ENCODE measurements around the gene KCNQ1. TPM values are rescaled to one million over a fixed set of nuclear protein-coding genes. Genes with fewer than 3 reads are reported as not detected.

KCNQ1 gene
- total RNA-seq, 1 experiment from 2014 or later: 9.2 TPM

DNA sequence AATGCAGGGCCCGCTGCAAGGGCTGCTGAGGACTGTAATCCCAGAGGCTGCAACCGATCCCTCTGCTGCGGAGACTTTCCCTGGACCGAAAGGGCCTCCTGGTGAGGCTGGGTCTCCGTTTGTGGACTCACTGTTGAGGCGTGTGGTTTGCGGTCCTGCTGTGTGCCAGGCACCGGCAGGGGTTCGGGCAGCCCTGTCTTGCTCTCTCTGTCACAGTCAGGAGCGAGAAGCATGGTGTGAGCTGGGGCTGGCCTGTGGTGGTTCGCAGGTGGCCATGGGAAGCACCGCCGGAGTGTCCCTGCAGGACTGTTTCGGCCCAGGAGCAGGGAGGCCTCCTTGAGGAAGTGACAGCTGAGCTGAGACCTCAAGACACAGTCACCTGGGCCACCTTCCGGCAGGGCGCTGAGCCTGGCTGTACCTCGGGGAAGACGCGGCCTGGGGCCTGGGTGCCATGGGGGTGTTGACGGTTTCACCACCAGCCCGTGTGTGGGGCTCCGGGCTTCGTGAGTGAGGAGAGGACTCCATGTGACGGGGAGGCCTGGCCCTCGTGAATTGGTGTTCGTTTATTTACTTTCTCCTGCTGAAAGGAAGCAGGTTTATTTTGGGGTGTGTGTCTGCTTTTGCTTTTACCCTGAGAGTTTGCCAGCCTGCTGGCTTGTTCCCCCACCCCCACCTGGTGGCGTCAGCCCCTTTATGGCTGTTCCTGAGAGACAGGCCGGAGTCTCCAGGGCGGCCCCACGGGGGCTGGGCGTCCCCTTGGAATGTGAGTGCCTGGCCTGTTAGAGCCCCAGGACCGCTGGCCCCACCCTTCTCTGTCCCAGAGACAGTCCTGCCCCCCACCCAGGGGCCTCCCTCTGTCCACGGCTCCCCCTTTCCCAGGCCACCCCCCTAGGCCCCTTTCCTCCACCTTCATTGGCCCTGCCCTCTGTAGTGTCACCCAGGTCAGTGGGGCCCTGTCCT is 132.5 kb downstream of the KCNQ1 start:
- no peaks in the 10 kb centered on the region for H3K9me3 Mint-ChIP-seq (ENCODE audit: low read depth, unreplicated experiment)
- intact Hi-C loops (cut with micrococcal nuclease; ENCODE audit: unreplicated experiment): no loop called here
- DNase-seq: no peak
- TF ChIP-seq, protein P1, sequence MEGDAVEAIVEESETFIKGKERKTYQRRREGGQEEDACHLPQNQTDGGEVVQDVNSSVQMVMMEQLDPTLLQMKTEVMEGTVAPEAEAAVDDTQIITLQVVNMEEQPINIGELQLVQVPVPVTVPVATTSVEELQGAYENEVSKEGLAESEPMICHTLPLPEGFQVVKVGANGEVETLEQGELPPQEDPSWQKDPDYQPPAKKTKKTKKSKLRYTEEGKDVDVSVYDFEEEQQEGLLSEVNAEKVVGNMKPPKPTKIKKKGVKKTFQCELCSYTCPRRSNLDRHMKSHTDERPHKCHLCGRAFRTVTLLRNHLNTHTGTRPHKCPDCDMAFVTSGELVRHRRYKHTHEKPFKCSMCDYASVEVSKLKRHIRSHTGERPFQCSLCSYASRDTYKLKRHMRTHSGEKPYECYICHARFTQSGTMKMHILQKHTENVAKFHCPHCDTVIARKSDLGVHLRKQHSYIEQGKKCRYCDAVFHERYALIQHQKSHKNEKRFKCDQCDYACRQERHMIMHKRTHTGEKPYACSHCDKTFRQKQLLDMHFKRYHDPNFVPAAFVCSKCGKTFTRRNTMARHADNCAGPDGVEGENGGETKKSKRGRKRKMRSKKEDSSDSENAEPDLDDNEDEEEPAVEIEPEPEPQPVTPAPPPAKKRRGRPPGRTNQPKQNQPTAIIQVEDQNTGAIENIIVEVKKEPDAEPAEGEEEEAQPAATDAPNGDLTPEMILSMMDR (IDR thresholded peaks at IDR 0.05; ENCODE audit: unreplicated experiment): no peak
- H3K4me1 Mint-ChIP-seq (ENCODE audit: low read depth, unreplicated experiment): no peaks in the 10 kb centered on the region
- CTCF ChIA-PET: no interaction called here
- H3K4me3 Mint-ChIP-seq (ENCODE audit: low read depth, unreplicated experiment): no peak overlapping the region
- no peaks in the 10 kb centered on the region for H3K27me3 Mint-ChIP-seq (ENCODE audit: unreplicated experiment)
- no peaks in the 10 kb centered on the region for H3K36me3 Mint-ChIP-seq (ENCODE audit: insufficient read depth, unreplicated experiment)
- H3K27ac Mint-ChIP-seq (ENCODE audit: unreplicated experiment): no peak overlapping the region
- BruUV-seq (replicated peaks): no TSS peak

- no peaks in the 10 kb centered on the region for H3K9me3 Mint-ChIP-seq (ENCODE audit: low read depth, unreplicated experiment)
- no peak for DNase-seq
- TF ChIP-seq, protein P1 (IDR thresholded peaks at IDR 0.05; ENCODE audit: unreplicated experiment): no peak
- H3K36me3 Mint-ChIP-seq (ENCODE audit: insufficient read depth, unreplicated experiment): no peaks in the 10 kb centered on the region
- intact Hi-C loops (cut with micrococcal nuclease; ENCODE audit: unreplicated experiment): no loop called here
- H3K27me3 Mint-ChIP-seq (ENCODE audit: unreplicated experiment): no peaks in the 10 kb centered on the region
- CTCF ChIA-PET: no interaction called here
- H3K4me3 Mint-ChIP-seq (ENCODE audit: low read depth, unreplicated experiment): no peak overlapping the region
- no peaks in the 10 kb centered on the region for H3K4me1 Mint-ChIP-seq (ENCODE audit: low read depth, unreplicated experiment)
- BruUV-seq (replicated peaks): no TSS peak
- no peak overlapping the region for H3K27ac Mint-ChIP-seq (ENCODE audit: unreplicated experiment)
Measured at GRCh38 chr11:2577991-2578928, 133.5 kb downstream of the KCNQ1 start.

DNA sequence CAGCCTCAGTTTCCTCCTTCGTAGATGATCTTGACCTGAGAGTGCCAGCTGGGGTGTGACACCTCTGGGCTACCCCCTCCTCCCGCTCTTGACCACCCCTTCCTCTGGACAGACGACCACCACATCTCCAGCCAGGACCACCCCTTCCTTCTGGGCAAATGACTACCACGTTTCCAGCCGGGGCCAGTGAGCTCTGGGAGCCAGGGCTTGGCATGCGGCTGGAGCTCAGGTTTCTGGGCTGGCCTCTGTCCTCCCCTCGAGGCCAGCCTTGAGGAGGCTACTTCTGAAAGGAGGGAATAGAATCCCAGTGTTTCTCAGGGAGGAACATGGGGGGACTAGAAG is 134.1 kb downstream of the KCNQ1 start:
- DNase-seq: no peak
- H3K27me3 Mint-ChIP-seq (ENCODE audit: unreplicated experiment): no peaks in the 10 kb centered on the region
- no TSS peak for BruUV-seq (replicated peaks)
- CTCF ChIA-PET: interaction anchor here (0.6 kb wide), 1 partner anchor 376 kb away, joined by 4 read pairs; no protein-coding TSS in a partner anchor
- H3K4me1 Mint-ChIP-seq (ENCODE audit: low read depth, unreplicated experiment): no peaks in the 10 kb centered on the region
- TF ChIP-seq, protein P1 (IDR thresholded peaks at IDR 0.05; ENCODE audit: unreplicated experiment): no peak
- no peaks in the 10 kb centered on the region for H3K36me3 Mint-ChIP-seq (ENCODE audit: insufficient read depth, unreplicated experiment)
- intact Hi-C loops (cut with micrococcal nuclease; ENCODE audit: unreplicated experiment): no loop called here
- no peaks in the 10 kb centered on the region for H3K9me3 Mint-ChIP-seq (ENCODE audit: low read depth, unreplicated experiment)
- H3K27ac Mint-ChIP-seq (ENCODE audit: unreplicated experiment): no peak overlapping the region
- no peak overlapping the region for H3K4me3 Mint-ChIP-seq (ENCODE audit: low read depth, unreplicated experiment)

GRCh38 chr11:2579315-2580060 is 134.7 kb downstream of the KCNQ1 start:
- no TSS peak for BruUV-seq (replicated peaks)
- CTCF ChIA-PET: interaction anchor here (0.6 kb wide), 1 partner anchor 377 kb away, joined by 4 read pairs; no protein-coding TSS in a partner anchor

More at GRCh38 chr11:2579315-2580060, 134.7 kb downstream of the KCNQ1 start:
- no peaks in the 10 kb centered on the region for H3K27me3 Mint-ChIP-seq (ENCODE audit: unreplicated experiment)
- no peak for DNase-seq
- TF ChIP-seq, protein P1 (IDR thresholded peaks at IDR 0.05; ENCODE audit: unreplicated experiment): no peak
- H3K9me3 Mint-ChIP-seq (ENCODE audit: low read depth, unreplicated experiment): no peaks in the 10 kb centered on the region
- no peaks in the 10 kb centered on the region for H3K4me1 Mint-ChIP-seq (ENCODE audit: low read depth, unreplicated experiment)
- H3K4me3 Mint-ChIP-seq (ENCODE audit: low read depth, unreplicated experiment): no peak overlapping the region
- no peak overlapping the region for H3K27ac Mint-ChIP-seq (ENCODE audit: unreplicated experiment)
- intact Hi-C loops (cut with micrococcal nuclease; ENCODE audit: unreplicated experiment): no loop called here
- no peaks in the 10 kb centered on the region for H3K36me3 Mint-ChIP-seq (ENCODE audit: insufficient read depth, unreplicated experiment)

Measured in Calu3 (cell line).